Vagina (tissue), 2 donors: ENCODE results near the gene PDE4D. TPM values are rescaled to one million over a fixed set of nuclear protein-coding genes. Genes with fewer than 3 reads are reported as not detected.

ENCODE experiments used
- DNase-seq, 2 donors: peaks; one replicate each; pipeline ENCODE4 v3.0.0-alpha.2; 2017; ENCODE audit errors: extremely low spot score in 2 of 2
- H3K27ac ChIP-seq: fragments of 200-600 bp; sonication (generic); one replicate; pipeline ENCODE4 v1.5.1; 2019
- H3K27me3 ChIP-seq: fragments of 200-600 bp; sonication (generic); one replicate; pipeline ENCODE4 v1.5.1; 2019
- H3K36me3 ChIP-seq, 2 donors: fragments of 200-600 bp; sonication (generic); one replicate each; pipeline ENCODE4 v1.5.1; 2017 to 2019
- H3K4me1 ChIP-seq: fragments of 200-600 bp; sonication (generic); one replicate; pipeline ENCODE4 v1.5.1; 2019
- H3K4me3 ChIP-seq, 2 donors: fragments of 200-600 bp; sonication (generic); 1 replicate in 1 of 2; 2 replicates in 1 of 2; pipeline ENCODE4 v1.5.1; 2016 to 2019
- H3K9me3 ChIP-seq: fragments of 200-600 bp; sonication (generic); one replicate; pipeline ENCODE4 v1.5.1; 2019
- CTCF ChIP-seq, 3 experiments: fragments of 450-650 bp in 2 of 3; fragments of 200-600 bp in 1 of 3; sonication (generic) in 1 of 3; IDR thresholded peaks; one replicate each; pipeline ENCODE4 v1.5.1; 2017 to 2019; ENCODE audit warnings: antibody characterized with exemption in 3 of 3, mild to moderate bottlenecking in 2 of 3, moderate library complexity in 2 of 3
- POLR2A ChIP-seq, 2 donors: fragments of 450-650 bp; IDR thresholded peaks; one replicate each; pipeline ENCODE4 v1.6.1; 2017; ENCODE audit warnings: antibody characterized with exemption in 2 of 2, mild to moderate bottlenecking in 2 of 2, moderate library complexity in 2 of 2
- POLR2AphosphoS5 ChIP-seq, 2 donors: sonication (generic); formaldehyde crosslinking; IDR thresholded peaks; one replicate each; pipeline ENCODE4 v1.9.0; 2017; ENCODE audit warnings: antibody characterized with exemption in 2 of 2, mild to moderate bottlenecking in 2 of 2, low read depth in 1 of 2; ENCODE audit not compliant: insufficient read depth in 1 of 2
- intact Hi-C: fragments of 100-400 bp; cut with DNase I; formaldehyde crosslinking; loops from one replicate; pipeline ENCODE4 v1.15.1; 2023
- total RNA-seq: library from RNA; depleted of rRNA; stranded (reverse); fragments of >200 nt; gene quantifications from one replicate; pipeline ENCODE4 v1.2.3, GENCODE V29; 2016

PDE4D gene
- total RNA-seq, 1 donor from 2014 or later = 86.9 TPM

DNA sequence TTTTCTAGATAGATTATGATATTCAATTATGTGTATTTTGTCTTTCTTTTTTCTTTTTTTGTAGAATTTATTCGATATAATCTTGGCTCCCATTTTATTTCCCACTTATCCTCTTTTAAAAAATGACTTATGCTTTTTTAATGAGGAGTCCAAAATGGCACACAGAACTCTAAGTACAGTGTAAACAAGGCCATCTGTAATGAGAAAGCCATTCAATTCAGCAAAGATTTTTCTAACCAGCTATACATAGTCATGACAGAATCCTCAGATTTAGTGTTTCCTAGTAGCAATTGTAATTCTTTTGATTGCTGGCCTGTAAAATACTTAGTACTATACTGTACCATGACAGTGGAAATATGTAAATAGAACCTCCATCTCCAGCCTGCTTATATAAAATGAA lies 659.3 kb downstream of the PDE4D start:
- no peak for DNase-seq
- intact Hi-C loops = no loop called here
- H3K27me3 ChIP-seq = no peaks in the 10 kb centered on the region
- no peak overlapping the region for H3K27ac ChIP-seq
- no peaks in the 10 kb centered on the region for H3K36me3 ChIP-seq
- no peaks in the 10 kb centered on the region for H3K9me3 ChIP-seq
- H3K4me3 ChIP-seq = no peak overlapping the region
- H3K4me1 ChIP-seq = no peaks in the 10 kb centered on the region
- no peak for TF ChIP-seq POLR2A (IDR thresholded peaks at IDR 0.05)
- TF ChIP-seq POLR2AphosphoS5 (IDR thresholded peaks at IDR 0.05; ENCODE audit: insufficient read depth in 1 of 2, low read depth in 1 of 2) = no peak
- TF ChIP-seq CTCF (IDR thresholded peaks at IDR 0.05) = no peak

GRCh38 chr5:59231221-59231931 lies 662.1 kb downstream of the PDE4D start:
- H3K4me3 ChIP-seq = no peak overlapping the region
- DNase-seq = no peak

DNA sequence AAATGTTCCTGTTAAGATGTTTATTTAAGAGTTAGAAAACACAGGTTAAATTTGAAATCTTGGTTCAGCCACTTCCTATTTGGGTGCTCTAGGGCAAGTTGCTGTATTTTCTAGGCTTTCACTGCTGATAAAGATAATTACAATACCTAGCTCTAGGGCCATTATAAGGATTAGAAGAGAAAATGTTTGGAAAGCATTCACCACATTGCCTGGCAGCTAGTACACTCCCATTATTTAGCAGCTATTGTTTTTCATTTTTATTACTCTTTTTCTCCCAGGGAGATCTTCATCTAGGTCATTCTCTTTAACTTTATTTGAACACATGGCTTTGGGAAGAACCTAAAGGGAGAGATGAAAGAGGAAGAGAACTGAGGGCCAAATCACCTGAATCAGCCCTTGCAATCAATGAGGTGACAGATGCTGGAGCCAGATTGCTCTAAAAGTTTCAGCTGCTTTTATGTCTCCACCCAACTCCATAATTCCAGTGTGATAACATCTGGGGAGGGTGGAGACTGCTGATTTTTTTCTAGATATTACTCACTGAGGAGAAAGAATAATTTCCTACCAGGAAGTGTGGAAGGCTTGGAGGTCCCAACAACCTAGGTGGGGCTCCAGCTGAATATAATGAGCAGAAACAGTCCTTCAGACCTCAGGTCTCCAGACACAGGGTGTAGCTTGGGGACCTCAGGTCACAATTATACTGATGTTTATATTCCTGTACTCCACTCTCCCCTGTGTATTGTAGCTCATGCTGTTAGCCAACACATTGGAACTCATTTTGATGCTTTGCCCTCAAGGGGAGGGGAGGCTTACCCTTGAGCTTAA lies 670.6 kb downstream of the PDE4D start:
- H3K4me3 ChIP-seq = no peak overlapping the region
- no peaks in the 10 kb centered on the region for H3K27me3 ChIP-seq
- no peaks in the 10 kb centered on the region for H3K4me1 ChIP-seq
- H3K36me3 ChIP-seq = no peaks in the 10 kb centered on the region
- DNase-seq = no peak
- TF ChIP-seq POLR2A (IDR thresholded peaks at IDR 0.05) (no peak), CTCF (IDR thresholded peaks at IDR 0.05) (no peak), POLR2AphosphoS5 (IDR thresholded peaks at IDR 0.05; ENCODE audit: insufficient read depth in 1 of 2, low read depth in 1 of 2) (no peak)
- intact Hi-C loops = no loop called here
- H3K9me3 ChIP-seq = no peaks in the 10 kb centered on the region
- H3K27ac ChIP-seq = no peak overlapping the region

More at GRCh38 chr5:59231221-59231931, 662.1 kb downstream of the PDE4D start:
- no peak for TF ChIP-seq POLR2AphosphoS5 (IDR thresholded peaks at IDR 0.05; ENCODE audit: insufficient read depth in 1 of 2, low read depth in 1 of 2)
- no peak for TF ChIP-seq CTCF (IDR thresholded peaks at IDR 0.05)
- no peak for TF ChIP-seq POLR2A (IDR thresholded peaks at IDR 0.05)
- Histone ChIP-seq H3K27me3 (no peaks in the 10 kb centered on the region), H3K9me3 (no peaks in the 10 kb centered on the region), H3K27ac (no peak overlapping the region), H3K4me1 (no peaks in the 10 kb centered on the region), H3K36me3 (no peaks in the 10 kb centered on the region)
- intact Hi-C loops = no loop called here

- TF ChIP-seq POLR2AphosphoS5 (IDR thresholded peaks at IDR 0.05; ENCODE audit: insufficient read depth in 1 of 2, low read depth in 1 of 2) (no peak), CTCF (IDR thresholded peaks at IDR 0.05) (no peak), POLR2A (IDR thresholded peaks at IDR 0.05) (no peak)
- Histone ChIP-seq H3K27ac (no peak overlapping the region), H3K9me3 (no peaks in the 10 kb centered on the region), H3K36me3 (no peaks in the 10 kb centered on the region), H3K27me3 (no peaks in the 10 kb centered on the region), H3K4me1 (no peaks in the 10 kb centered on the region), H3K4me3 (no peak overlapping the region)
- DNase-seq = no peak
- intact Hi-C loops = no loop called here
Measured at GRCh38 chr5:59221769-59222168, 671.8 kb downstream of the PDE4D start.
